Measurements from ENCODE around the gene TWIST2.

The TWIST2 gene

DNA sequence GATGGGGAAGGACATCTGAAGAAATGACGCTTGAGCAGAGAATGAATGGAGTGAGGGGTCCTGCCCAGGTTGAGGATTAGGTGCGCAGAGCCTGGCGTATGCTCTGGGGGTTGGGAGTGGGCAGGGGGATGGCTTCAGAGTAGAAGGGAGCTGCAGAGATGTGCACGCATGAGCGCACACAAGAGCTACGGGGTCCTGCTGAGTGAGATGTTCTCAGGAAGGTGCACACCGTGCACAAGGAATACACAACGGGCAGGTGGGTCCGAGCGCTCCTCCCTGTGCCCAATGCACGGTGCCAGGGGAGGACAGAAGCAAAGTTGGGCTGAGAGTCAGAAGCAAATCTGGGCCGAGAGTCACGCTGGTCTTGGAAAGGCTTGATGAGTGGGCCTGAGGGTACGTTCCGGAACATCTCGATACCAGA is 25.5 kb downstream of the TWIST2 start:
- DNase-seq = no peak

GRCh38 chr2:238873841-238874240 is 26.0 kb downstream of the TWIST2 start:
- no peak for DNase-seq

DNA sequence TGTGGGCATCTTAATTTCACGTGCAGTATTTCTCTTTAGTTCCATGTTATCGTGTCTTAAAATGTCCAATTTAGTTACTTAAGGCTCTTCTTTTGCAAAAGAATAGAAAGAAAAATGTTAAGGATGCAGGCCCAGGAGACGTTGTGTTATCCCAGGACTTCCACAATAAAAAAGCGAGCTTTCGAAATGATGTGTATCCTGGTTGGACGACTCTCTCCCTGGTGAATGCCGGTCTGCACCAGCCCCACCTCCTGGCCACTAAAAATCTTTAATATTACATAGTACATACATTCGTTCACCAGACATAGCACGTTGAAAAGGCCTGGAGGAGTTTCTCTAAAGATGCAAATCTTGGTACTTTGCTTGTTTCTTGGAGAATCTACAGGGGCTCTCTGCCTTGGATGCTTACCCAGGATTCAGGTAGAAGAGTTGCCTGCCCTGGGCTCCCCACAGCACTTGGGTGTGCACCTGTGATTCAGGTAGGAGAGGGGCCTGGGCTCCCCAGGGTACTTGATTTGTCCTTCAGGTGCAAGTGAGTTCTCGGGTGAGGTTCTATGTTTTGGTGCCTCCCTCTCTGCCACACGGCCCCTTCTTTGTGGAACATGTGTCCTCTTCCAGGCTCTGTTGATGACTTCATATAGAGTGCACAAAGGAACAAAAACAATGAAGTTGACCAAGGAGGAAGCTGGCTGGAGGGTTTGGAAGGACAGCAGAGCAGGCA is 26.6 kb downstream of the TWIST2 start:
- peak; percentile 47 for DNase-seq

DNA sequence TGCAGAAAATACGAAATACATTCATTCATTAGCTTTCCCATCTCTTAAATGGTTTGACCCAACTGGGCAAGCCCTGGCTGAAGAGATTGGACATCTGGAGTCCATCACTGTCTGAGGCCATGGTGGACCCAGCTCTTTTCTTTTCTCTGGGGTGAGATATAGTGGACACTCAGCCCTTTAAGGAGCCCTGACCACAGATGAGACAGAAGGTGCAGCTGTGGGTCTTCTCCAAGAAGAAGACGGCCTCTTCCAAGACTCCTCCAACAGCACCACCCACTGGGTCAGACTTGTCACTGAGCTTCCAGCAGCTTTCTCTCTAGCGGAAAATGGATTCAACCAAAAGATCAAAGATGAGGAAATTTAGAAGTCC is 27.2 kb downstream of the TWIST2 start:
- no peak for DNase-seq

DNA sequence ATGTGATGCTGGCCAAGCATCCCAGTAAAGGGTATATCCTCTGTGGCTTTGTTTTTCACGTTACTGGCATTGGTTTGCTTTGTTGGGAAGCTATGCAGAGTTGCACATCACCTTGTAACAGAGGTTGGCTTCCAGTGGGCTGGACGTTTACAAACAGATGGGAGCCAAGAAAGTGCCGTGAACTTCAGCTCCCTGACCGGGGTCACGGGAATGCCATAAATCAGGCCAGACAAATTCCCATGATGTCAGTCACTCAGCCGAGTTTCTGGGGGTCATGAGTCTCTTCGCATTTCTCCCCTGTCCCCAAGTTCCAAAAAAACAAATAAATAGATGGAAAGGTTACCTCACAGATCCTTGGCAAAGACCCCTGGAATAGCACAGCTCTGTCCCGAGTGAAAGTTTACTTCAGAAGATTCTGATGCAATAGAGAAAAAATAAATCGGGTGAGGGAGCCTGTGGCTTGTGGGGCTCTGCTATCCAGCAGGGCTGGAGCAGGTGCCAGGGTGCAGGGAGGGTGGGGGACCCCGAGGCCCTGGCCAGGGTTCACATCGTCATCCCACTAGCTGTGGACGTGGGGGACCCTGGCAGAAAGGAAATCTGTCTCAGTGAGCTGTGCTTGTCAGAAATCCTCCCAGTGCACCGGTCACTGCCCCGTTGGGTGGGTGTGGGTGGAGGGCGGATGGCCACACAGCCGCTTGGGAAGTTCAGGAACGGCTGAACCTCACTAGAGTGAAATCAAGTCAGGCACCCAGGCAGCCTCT is 27.8 kb downstream of the TWIST2 start:
- no peak for DNase-seq

DNA sequence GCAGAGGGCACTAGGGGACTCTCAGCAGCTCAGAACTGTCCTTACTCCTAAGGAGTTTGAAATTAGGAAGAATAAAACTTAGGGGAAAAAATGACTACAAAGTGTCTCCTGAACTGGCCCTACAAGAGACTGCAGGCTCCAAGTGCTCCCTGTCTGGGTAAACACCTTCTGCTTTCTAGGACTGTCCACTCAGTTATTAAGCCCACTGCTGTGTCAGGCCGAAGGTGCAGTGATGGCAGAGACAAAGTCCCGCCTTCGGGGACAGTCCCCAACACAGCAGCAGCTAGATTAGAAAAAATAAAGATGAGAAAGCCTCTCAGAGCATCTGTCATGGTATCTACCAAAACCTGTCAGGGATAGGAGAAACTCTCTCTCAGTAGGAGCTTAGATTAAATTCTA is 28.3 kb downstream of the TWIST2 start:
- no peak for DNase-seq

DNA sequence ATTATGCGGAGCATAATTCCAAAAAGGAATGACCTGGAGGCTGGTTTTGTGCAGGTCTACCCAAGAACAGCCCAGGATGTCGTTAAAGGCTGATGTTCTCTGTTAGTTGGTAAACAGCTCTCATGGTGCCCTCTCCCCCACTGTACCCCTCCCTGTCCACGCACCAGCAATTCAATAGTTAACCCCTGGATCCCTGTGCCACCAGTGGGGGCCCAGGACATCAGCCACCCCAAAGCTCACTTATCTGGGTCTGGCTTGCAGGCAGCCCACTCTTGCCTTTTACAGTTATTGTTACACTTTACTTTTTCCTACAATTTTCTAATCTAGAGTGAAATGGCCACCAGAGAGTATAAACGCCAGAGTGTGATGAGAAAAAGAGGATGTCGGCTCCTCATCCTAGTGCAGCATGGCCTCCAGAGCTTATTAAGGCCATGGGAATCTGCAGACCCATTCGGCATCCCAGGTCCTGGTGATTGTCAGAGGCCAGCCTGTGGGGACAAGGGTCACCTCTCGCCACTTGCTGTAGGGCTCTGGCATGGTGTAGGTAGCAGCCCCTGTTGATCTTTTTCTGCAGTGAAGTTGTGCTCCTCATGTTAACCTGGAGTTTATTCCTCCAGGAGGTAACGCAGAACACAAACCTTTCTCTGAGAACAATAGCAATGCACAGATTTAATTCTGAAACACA is 30.3 kb downstream of the TWIST2 start:
- no peak for DNase-seq

DNA sequence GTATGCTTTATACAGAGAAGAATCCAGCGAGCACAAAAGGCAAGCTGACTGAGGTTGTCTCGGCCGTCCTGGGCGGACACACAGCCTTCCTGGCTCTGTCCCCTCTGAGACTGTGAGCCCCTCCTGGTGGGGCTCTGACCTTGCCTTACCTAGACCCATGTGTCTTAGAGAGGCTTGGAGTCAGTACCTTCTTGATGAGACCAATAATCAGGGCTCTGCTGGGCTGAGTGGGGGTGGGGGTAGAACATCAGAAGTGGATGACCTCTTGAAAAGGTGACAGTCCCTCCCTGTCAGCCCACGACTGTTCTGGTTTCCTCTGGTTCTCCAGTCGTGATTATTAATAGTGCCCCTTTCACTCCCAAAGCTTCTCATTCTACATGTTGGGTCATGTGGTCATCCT is 31.2 kb downstream of the TWIST2 start:
- no peak for DNase-seq

DNA sequence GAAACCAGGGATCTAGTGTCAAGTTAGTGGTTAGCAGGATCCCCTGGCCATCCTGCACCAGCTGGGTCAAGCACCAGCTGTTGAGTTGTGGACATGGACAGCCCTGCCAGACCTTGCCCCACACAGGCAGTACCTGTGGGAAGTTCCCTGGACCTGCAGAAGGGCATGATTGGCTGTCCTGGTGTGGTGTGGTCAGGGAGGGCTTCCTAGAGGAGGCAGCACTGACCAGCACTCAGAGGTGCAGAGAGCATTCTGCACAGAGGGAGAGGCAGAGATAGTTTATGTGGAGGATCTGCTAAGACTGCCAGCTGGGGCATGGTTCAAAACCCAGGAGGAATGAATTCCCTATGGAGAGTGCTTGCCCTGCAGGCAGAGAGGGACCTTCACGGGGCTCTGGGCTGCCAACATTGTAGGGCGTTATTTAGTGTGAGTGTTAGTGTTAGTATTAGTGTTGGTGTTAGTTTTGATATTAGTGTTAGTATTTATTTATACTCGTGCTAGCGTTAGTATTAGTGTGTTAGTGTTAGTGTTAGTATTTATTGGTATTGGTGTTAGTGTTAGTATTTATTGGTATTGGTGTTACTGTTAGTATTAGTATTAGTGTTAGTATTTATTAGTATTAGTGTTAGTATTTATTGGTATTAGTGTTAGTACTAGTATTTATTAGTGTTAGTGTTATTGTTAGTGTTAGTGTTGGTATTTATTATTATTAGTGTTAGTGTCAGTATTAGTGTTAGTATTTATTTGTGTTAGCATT is 31.9 kb downstream of the TWIST2 start:
- no peak for DNase-seq

DNA sequence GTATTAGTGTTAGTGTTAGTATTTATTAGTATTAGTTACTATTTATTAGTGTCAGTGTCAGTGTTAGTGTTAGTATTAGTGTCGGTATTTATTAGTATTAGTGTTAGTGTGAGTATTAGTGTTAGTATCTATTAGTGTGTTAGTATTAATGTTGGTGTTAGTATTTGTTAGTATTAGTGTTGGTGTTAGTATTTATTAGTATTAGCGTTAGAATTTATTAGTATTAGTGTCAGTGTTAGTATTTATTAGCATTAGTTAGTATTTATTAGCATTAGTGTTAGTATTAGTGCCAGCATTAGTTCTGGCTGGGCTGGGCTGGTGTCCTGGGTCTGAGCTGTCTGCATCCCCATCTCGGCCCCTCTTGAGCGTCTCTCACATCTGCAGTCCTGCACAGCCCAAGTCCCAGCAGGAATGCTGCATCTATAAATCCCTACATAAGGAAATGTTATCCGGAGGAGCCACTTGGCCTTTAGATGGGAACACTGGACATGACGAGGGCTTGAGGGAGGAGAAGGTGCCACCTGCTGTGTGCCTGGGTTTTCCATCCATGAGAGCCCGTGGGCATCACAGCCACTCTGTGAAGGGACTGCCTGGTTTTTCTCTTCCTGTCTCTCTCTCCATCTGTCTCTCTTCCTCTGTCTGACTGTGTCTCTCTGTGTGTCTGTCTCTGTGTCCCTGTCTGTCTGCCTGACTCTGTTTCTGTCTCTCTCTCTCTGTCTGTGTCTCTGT is 33.6 kb downstream of the TWIST2 start:
- DNase-seq = no peak

DNA sequence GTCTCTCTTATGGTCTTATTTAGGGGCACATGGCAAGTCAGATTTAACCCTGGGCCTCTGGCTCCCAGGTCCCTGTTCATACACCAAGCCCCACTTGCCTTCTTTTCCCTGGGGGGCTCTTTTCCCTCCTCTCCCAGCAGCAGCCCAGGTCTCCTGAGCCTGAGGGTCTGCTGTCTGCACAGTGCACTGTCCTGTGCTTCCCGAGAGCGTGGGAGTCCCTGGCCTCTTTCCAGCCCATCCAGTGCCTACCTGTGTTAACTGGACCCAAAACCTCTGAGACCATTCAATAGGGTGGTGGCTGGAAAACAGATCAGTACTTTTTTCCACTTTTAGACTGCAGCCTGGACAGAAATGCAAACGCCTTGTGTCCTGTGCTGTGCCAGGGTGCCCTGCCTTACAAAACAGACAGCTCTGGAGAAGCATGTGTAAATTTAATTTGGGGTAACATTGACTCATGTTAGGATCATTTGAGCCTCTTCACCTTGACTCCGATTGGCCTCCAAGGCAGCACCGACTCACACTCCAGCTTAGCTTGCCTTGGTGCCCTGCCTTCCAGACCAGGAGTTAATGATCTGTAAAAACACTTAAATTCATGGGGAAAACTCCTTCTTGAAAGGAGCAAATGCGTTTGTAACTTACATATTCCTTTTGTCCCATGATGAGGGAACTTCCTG is 34.3 kb downstream of the TWIST2 start:
- DNase-seq = no peak

GRCh38 chr2:238883421-238883901 is 35.6 kb downstream of the TWIST2 start:
- peak; percentile 87 for DNase-seq

DNA sequence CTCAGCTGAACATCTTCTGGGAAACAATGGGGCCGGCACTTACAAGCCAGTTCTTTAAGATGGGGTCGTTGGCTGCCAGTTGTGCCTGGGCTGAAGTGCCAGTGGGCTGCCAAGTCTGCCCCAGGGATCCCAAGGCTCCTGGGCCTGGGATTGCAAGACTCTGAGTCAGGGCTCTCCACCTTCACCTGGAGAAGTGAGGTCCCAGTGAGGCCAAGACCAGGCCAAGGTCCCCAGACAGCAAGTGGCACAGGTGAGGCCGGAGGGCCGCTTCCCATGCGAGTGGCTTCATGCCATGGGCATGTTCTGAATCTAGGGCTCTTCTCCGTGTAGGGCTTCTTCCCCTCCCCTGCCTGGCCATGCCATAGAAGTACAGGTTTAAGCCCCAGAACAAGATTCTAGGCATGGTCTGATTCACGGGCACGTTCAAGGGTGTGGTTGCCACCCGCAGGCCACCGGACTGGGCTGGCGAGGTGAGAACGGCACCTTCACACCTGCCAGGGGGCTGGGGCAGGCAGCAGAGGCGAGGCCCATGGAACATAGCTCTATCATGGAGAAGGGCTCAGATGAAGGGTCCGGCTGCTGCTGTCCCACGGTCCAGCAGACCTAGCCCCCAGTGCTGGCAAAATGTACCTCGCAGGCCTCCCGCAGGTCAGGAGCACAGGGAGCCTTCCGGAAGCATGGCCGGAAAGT is 36.4 kb downstream of the TWIST2 start:
- DNase-seq = no peak

GRCh38 chr2:238884812-238885408 is 37.0 kb downstream of the TWIST2 start:
- no peak for DNase-seq

GRCh38 chr2:238886453-238887094 is 38.7 kb downstream of the TWIST2 start:
- DNase-seq = no peak

GRCh38 chr2:238887616-238888015 is 39.7 kb downstream of the TWIST2 start:
- no peak for DNase-seq

GRCh38 chr2:238888781-238889180 is 40.9 kb downstream of the TWIST2 start:
- no peak for DNase-seq

DNA sequence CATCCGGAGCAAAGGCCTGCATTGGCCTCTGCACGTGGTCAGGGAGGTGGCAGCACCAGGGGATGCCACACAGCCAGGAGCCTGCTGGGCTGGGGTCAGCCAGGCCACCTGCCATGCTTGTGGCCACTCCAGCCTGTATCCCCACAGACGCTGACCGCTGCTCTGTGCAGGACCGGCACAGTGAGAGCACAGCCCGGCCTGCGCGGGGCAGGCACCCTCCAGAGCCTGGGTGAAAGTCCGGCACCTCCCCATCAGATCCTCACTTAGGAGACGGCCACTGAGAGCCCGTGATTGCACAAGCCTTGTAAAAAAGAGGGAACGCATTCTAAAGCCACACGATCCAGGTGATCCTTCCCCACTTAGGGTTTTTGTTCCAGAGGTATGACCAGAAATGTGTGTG is 42.2 kb downstream of the TWIST2 start:
- DNase-seq = no peak

GRCh38 chr2:238890618-238891456 is 43.0 kb downstream of the TWIST2 start:
- DNase-seq = no peak

Measured in fibroblast of skin of back (primary cell).